Endothelial cell of umbilical vein (primary cell): ENCODE data around the gene MACROD2.

Source experiments
- EZH2 ChIP-seq: IDR thresholded peaks from 2 replicates; pipeline ENCODE4 v1.6.1; 2012; ENCODE audit warnings: borderline replicate concordance, low read depth, mild to moderate bottlenecking, moderate library complexity, low read length, inconsistent platforms; ENCODE audit not compliant: severe bottlenecking
- FOS ChIP-seq: IDR thresholded peaks from 2 replicates; pipeline ENCODE4 v1.6.1; 2011; ENCODE audit warnings: mild to moderate bottlenecking, low read length, moderate library complexity, borderline replicate concordance; ENCODE audit not compliant: insufficient read depth
- JUN ChIP-seq: IDR thresholded peaks from 2 replicates; pipeline ENCODE4 v1.6.1; 2011; ENCODE audit warnings: borderline replicate concordance, low read depth; ENCODE audit not compliant: insufficient read length, insufficient read depth
- MYC ChIP-seq: IDR thresholded peaks from one replicate; pipeline ENCODE4 v1.6.1; 2011; ENCODE audit warnings: mild to moderate bottlenecking, low read depth, low read length
- POLR2A ChIP-seq: IDR thresholded peaks from 2 replicates; pipeline ENCODE4 v1.6.1; 2012; ENCODE audit warnings: low read depth, mild to moderate bottlenecking, control low read depth, low read length
- POLR2AphosphoS5 ChIP-seq: IDR thresholded peaks from 2 replicates; pipeline ENCODE4 v1.6.1; 2012; ENCODE audit warnings: low read depth, mild to moderate bottlenecking, control low read depth, low read length, moderate library complexity; ENCODE audit not compliant: insufficient read depth
- TF ChIP-seq, protein P1 (sequence below), 2 donors: IDR thresholded peaks; 1 replicate in 1 of 2; 2 replicates in 1 of 2; pipeline ENCODE4 v1.5.1; 2011; ENCODE audit warnings: low read length in 2 of 2, mild to moderate bottlenecking in 2 of 2, moderate library complexity in 2 of 2, control low read depth in 1 of 2, inconsistent platforms in 1 of 2, low read depth in 1 of 2; ENCODE audit not compliant: insufficient read depth in 1 of 2; ENCODE audit errors: extremely low read depth in 1 of 2
- TF ChIP-seq, protein P2 (sequence below): IDR thresholded peaks from 2 replicates; pipeline ENCODE4 v1.6.1; 2011; ENCODE audit not compliant: insufficient read depth, insufficient read length

DNA sequence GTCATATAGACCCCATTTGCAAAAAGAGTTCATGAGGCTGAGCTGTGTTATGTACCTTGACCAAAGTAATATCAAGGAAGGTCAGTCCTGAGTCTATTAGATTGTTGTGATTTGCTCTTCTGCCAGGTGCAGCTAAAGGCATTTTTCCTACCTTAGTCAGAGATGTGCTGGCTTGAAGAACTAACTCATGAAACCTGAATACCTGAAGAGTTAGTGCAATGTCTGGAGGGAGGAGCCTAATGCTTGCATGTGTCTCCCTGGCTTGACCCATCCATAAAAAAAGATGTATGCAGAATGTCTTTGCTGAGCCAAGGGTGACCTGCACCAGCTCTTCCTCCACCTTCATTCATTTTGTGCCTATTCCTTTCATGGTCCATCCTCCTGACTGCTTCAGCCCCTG is 1835.9 kb downstream of the MACROD2 start:
- TF ChIP-seq, protein P1, sequence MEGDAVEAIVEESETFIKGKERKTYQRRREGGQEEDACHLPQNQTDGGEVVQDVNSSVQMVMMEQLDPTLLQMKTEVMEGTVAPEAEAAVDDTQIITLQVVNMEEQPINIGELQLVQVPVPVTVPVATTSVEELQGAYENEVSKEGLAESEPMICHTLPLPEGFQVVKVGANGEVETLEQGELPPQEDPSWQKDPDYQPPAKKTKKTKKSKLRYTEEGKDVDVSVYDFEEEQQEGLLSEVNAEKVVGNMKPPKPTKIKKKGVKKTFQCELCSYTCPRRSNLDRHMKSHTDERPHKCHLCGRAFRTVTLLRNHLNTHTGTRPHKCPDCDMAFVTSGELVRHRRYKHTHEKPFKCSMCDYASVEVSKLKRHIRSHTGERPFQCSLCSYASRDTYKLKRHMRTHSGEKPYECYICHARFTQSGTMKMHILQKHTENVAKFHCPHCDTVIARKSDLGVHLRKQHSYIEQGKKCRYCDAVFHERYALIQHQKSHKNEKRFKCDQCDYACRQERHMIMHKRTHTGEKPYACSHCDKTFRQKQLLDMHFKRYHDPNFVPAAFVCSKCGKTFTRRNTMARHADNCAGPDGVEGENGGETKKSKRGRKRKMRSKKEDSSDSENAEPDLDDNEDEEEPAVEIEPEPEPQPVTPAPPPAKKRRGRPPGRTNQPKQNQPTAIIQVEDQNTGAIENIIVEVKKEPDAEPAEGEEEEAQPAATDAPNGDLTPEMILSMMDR (IDR thresholded peaks at IDR 0.05; ENCODE audit: extremely low read depth in 1 of 2, insufficient read depth in 1 of 2, low read depth in 1 of 2, low read length in 2 of 2): no peak
- TF ChIP-seq POLR2AphosphoS5 (no peak), JUN (no peak), FOS (no peak), EZH2 (no peak), POLR2A (no peak), MYC (no peak)
- TF ChIP-seq, protein P2, sequence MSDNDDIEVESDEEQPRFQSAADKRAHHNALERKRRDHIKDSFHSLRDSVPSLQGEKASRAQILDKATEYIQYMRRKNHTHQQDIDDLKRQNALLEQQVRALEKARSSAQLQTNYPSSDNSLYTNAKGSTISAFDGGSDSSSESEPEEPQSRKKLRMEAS: no peak
